GM23338 (cell line): ENCODE measurements around the gene RAP1GAP2.

Experiments
- CREB1 ChIP-seq: fragments of 250-450 bp; sonication (Bioruptor Pico); IDR thresholded peaks from 2 replicates; pipeline ENCODE4 v1.5.0; 2020; ENCODE audit warnings: low read depth, mild to moderate bottlenecking, moderate library complexity
- EZH2 ChIP-seq: fragments of 200-600 bp; sonication (generic); IDR thresholded peaks from one replicate; pipeline ENCODE4 v1.8.0; 2017; ENCODE audit warnings: antibody characterized with exemption, mild to moderate bottlenecking, low read depth; ENCODE audit not compliant: unreplicated experiment
- EZH2phosphoT487 ChIP-seq: fragments of 200-600 bp; sonication (generic); IDR thresholded peaks from one replicate; pipeline ENCODE4 v1.8.1; 2018; ENCODE audit warnings: antibody characterized with exemption; ENCODE audit not compliant: unreplicated experiment
- JUNB ChIP-seq: IDR thresholded peaks from one replicate; pipeline ENCODE4 v1.6.1; 2016; ENCODE audit warnings: antibody characterized with exemption; ENCODE audit not compliant: unreplicated experiment
- NANOG ChIP-seq: IDR thresholded peaks from 2 replicates; pipeline ENCODE4 v1.6.1; 2016; ENCODE audit warnings: antibody characterized with exemption, borderline replicate concordance
- POLR2AphosphoS5 ChIP-seq: IDR thresholded peaks from 2 replicates; pipeline ENCODE4 v1.6.1; 2016; ENCODE audit warnings: antibody characterized with exemption, low read depth
- STAT1 ChIP-seq: IDR thresholded peaks from one replicate; pipeline ENCODE4 v1.6.1; 2016; ENCODE audit warnings: antibody characterized with exemption; ENCODE audit not compliant: unreplicated experiment
- ZNF114 ChIP-seq: fragments of 250-450 bp; sonication (Bioruptor Pico); IDR thresholded peaks from 2 replicates; pipeline ENCODE4 v1.5.0; 2020; ENCODE audit warnings: mild to moderate bottlenecking, moderate library complexity
- ZNF331 ChIP-seq: fragments of 250-450 bp; sonication (Bioruptor Pico); IDR thresholded peaks from 2 replicates; pipeline ENCODE4 v1.5.0; 2020; ENCODE audit warnings: low read depth, mild to moderate bottlenecking, moderate library complexity
- TF ChIP-seq, protein P1 (sequence below), 2 experiments: fragments of 200-600 bp in 1 of 2; sonication (generic) in 1 of 2; conservative IDR thresholded peaks; 2 replicates each; pipeline versions ENCODE4 v1.5.1 to v1.6.1; 2016 to 2017; ENCODE audit warnings: antibody characterized with exemption in 2 of 2, low read depth in 2 of 2, mild to moderate bottlenecking in 2 of 2, moderate library complexity in 1 of 2
- TF ChIP-seq, protein P2 (sequence below): IDR thresholded peaks from 2 replicates; pipeline ENCODE4 v1.6.1; 2016; ENCODE audit warnings: antibody characterized with exemption
- TF ChIP-seq, protein P3 (sequence below): fragments of 250-450 bp; sonication (Bioruptor Pico); IDR thresholded peaks from 2 replicates; pipeline ENCODE4 v1.5.0; 2020; ENCODE audit warnings: mild to moderate bottlenecking, moderate library complexity
- TF ChIP-seq, protein P4 (sequence below): IDR thresholded peaks from one replicate; pipeline ENCODE4 v1.6.1; 2018; ENCODE audit warnings: antibody characterized with exemption; ENCODE audit not compliant: unreplicated experiment

DNA sequence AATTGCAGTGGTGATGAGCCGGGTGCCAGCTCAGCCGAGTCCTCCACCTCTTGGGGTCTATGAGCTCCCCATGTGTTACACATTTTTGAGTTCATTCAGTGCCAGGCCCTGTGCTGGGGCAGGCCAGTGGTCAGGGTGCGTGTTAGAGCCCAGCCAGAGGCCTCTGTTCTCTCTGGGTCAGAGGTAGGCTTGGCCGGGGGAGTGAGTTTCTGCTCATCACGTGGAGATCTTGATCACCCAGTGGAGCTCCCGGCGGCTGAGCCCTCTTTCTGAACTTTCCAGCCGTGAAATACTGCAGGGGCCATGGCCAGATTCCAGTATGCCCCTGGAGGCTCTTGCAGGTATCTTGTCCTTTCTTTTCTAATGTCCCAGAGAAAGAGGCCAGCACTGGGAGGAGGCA lies 93.0 kb downstream of the RAP1GAP2 start:
- TF ChIP-seq, protein P1, sequence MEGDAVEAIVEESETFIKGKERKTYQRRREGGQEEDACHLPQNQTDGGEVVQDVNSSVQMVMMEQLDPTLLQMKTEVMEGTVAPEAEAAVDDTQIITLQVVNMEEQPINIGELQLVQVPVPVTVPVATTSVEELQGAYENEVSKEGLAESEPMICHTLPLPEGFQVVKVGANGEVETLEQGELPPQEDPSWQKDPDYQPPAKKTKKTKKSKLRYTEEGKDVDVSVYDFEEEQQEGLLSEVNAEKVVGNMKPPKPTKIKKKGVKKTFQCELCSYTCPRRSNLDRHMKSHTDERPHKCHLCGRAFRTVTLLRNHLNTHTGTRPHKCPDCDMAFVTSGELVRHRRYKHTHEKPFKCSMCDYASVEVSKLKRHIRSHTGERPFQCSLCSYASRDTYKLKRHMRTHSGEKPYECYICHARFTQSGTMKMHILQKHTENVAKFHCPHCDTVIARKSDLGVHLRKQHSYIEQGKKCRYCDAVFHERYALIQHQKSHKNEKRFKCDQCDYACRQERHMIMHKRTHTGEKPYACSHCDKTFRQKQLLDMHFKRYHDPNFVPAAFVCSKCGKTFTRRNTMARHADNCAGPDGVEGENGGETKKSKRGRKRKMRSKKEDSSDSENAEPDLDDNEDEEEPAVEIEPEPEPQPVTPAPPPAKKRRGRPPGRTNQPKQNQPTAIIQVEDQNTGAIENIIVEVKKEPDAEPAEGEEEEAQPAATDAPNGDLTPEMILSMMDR (conservative IDR thresholded peaks at IDR 0.05; ENCODE audit: low read depth in 2 of 2), result no peak
- TF ChIP-seq CREB1 (CRISPR knock-in tag) (no peak), EZH2 (no peak), POLR2AphosphoS5 (no peak), STAT1 (no peak), EZH2phosphoT487 (no peak), ZNF331 (no peak), JUNB (no peak), NANOG (no peak), ZNF114 (CRISPR knock-in tag) (no peak)
- TF ChIP-seq, protein P2, sequence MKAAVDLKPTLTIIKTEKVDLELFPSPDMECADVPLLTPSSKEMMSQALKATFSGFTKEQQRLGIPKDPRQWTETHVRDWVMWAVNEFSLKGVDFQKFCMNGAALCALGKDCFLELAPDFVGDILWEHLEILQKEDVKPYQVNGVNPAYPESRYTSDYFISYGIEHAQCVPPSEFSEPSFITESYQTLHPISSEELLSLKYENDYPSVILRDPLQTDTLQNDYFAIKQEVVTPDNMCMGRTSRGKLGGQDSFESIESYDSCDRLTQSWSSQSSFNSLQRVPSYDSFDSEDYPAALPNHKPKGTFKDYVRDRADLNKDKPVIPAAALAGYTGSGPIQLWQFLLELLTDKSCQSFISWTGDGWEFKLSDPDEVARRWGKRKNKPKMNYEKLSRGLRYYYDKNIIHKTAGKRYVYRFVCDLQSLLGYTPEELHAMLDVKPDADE, result no peak
- TF ChIP-seq, protein P3, sequence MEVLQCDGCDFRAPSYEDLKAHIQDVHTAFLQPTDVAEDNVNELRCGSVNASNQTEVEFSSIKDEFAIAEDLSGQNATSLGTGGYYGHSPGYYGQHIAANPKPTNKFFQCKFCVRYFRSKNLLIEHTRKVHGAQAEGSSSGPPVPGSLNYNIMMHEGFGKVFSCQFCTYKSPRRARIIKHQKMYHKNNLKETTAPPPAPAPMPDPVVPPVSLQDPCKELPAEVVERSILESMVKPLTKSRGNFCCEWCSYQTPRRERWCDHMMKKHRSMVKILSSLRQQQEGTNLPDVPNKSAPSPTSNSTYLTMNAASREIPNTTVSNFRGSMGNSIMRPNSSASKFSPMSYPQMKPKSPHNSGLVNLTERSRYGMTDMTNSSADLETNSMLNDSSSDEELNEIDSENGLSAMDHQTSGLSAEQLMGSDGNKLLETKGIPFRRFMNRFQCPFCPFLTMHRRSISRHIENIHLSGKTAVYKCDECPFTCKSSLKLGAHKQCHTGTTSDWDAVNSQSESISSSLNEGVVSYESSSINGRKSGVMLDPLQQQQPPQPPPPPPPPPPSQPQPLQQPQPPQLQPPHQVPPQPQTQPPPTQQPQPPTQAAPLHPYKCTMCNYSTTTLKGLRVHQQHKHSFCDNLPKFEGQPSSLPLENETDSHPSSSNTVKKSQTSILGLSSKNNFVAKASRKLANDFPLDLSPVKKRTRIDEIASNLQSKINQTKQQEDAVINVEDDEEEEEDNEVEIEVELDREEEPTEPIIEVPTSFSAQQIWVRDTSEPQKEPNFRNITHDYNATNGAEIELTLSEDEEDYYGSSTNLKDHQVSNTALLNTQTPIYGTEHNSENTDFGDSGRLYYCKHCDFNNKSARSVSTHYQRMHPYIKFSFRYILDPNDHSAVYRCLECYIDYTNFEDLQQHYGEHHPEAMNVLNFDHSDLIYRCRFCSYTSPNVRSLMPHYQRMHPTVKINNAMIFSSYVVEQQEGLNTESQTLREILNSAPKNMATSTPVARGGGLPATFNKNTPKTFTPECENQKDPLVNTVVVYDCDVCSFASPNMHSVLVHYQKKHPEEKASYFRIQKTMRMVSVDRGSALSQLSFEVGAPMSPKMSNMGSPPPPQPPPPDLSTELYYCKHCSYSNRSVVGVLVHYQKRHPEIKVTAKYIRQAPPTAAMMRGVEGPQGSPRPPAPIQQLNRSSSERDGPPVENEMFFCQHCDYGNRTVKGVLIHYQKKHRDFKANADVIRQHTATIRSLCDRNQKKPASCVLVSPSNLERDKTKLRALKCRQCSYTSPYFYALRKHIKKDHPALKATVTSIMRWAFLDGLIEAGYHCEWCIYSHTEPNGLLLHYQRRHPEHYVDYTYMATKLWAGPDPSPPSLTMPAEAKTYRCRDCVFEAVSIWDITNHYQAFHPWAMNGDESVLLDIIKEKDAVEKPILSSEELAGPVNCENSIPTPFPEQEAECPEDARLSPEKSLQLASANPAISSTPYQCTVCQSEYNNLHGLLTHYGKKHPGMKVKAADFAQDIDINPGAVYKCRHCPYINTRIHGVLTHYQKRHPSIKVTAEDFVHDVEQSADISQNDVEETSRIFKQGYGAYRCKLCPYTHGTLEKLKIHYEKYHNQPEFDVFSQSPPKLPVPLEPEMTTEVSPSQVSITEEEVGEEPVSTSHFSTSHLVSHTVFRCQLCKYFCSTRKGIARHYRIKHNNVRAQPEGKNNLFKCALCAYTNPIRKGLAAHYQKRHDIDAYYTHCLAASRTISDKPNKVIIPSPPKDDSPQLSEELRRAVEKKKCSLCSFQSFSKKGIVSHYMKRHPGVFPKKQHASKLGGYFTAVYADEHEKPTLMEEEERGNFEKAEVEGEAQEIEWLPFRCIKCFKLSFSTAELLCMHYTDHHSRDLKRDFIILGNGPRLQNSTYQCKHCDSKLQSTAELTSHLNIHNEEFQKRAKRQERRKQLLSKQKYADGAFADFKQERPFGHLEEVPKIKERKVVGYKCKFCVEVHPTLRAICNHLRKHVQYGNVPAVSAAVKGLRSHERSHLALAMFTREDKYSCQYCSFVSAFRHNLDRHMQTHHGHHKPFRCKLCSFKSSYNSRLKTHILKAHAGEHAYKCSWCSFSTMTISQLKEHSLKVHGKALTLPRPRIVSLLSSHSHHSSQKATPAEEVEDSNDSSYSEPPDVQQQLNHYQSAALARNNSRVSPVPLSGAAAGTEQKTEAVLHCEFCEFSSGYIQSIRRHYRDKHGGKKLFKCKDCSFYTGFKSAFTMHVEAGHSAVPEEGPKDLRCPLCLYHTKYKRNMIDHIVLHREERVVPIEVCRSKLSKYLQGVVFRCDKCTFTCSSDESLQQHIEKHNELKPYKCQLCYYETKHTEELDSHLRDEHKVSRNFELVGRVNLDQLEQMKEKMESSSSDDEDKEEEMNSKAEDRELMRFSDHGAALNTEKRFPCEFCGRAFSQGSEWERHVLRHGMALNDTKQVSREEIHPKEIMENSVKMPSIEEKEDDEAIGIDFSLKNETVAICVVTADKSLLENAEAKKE, result no peak
- TF ChIP-seq, protein P4, sequence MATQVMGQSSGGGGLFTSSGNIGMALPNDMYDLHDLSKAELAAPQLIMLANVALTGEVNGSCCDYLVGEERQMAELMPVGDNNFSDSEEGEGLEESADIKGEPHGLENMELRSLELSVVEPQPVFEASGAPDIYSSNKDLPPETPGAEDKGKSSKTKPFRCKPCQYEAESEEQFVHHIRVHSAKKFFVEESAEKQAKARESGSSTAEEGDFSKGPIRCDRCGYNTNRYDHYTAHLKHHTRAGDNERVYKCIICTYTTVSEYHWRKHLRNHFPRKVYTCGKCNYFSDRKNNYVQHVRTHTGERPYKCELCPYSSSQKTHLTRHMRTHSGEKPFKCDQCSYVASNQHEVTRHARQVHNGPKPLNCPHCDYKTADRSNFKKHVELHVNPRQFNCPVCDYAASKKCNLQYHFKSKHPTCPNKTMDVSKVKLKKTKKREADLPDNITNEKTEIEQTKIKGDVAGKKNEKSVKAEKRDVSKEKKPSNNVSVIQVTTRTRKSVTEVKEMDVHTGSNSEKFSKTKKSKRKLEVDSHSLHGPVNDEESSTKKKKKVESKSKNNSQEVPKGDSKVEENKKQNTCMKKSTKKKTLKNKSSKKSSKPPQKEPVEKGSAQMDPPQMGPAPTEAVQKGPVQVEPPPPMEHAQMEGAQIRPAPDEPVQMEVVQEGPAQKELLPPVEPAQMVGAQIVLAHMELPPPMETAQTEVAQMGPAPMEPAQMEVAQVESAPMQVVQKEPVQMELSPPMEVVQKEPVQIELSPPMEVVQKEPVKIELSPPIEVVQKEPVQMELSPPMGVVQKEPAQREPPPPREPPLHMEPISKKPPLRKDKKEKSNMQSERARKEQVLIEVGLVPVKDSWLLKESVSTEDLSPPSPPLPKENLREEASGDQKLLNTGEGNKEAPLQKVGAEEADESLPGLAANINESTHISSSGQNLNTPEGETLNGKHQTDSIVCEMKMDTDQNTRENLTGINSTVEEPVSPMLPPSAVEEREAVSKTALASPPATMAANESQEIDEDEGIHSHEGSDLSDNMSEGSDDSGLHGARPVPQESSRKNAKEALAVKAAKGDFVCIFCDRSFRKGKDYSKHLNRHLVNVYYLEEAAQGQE, result no peak
